BE2C (cell line): ENCODE data around the gene SLC7A4.

Experiments used
- DNase-seq: peaks from one replicate; pipeline ENCODE4 v3.0.0-alpha.2; 2020
- H3K27me3 ChIP-seq: fragments of 250-450 bp; sonication (Bioruptor Pico); 2 replicates; pipeline ENCODE4 v1.5.1; 2020; ENCODE audit warnings: mild to moderate bottlenecking
- H3K36me3 ChIP-seq: fragments of 250-450 bp; sonication (Bioruptor Pico); 2 replicates; pipeline ENCODE4 v1.5.1; 2020; ENCODE audit warnings: mild to moderate bottlenecking
- H3K4me1 ChIP-seq: fragments of 250-450 bp; sonication (Bioruptor Pico); 2 replicates; pipeline ENCODE4 v1.5.1; 2020
- H3K4me3 ChIP-seq: 2 replicates; pipeline ENCODE4 v1.5.1; 2011; ENCODE audit warnings: low read depth, low read length
- H3K9me3 ChIP-seq: fragments of 250-450 bp; sonication (Bioruptor Pico); 2 replicates; pipeline ENCODE4 v1.5.1; 2020
- CTCF ChIP-seq: IDR thresholded peaks from 2 replicates; pipeline ENCODE4 v1.5.1; 2012; ENCODE audit warnings: mild to moderate bottlenecking, low read depth, low read length

SLC7A4 gene

GRCh38 chr22:20998411-20999336 is 33.7 kb downstream of the SLC7A4 start:
- H3K4me1 ChIP-seq, result peaks cover 5% of the 10 kb centered on the region; the same call in 1 of the 2 replicates
- TF ChIP-seq CTCF, result no peak
- H3K9me3 ChIP-seq, result no peaks in the 10 kb centered on the region
- DNase-seq, result no peak
- no peak overlapping the region for H3K4me3 ChIP-seq
- H3K27me3 ChIP-seq, result no peaks in the 10 kb centered on the region
- peaks cover 50% of the 10 kb centered on the region for H3K36me3 ChIP-seq

GRCh38 chr22:20997536-20998257 is 34.7 kb downstream of the SLC7A4 start:
- Histone ChIP-seq H3K4me3 (no peak overlapping the region), H3K9me3 (no peaks in the 10 kb centered on the region), H3K36me3 (peaks cover 58% of the 10 kb centered on the region), H3K27me3 (no peaks in the 10 kb centered on the region), H3K4me1 (peaks cover 5% of the 10 kb centered on the region; the same call in 1 of the 2 replicates)
- no peak for TF ChIP-seq CTCF
- DNase-seq, result no peak

GRCh38 chr22:20996598-20997535 is 35.5 kb downstream of the SLC7A4 start:
- DNase-seq, result no peak
- Histone ChIP-seq H3K9me3 (no peaks in the 10 kb centered on the region), H3K27me3 (no peaks in the 10 kb centered on the region), H3K36me3 (peaks cover 66% of the 10 kb centered on the region), H3K4me1 (peaks cover 5% of the 10 kb centered on the region; the same call in 1 of the 2 replicates), H3K4me3 (no peak overlapping the region)
- TF ChIP-seq CTCF, result no peak

- TF ChIP-seq CTCF, result no peak
- no peak for DNase-seq
- no peaks in the 10 kb centered on the region for H3K9me3 ChIP-seq
- H3K4me3 ChIP-seq, result no peak overlapping the region
- H3K36me3 ChIP-seq, result peaks cover 70% of the 10 kb centered on the region
- H3K4me1 ChIP-seq, result peaks cover 5% of the 10 kb centered on the region; the same call in 1 of the 2 replicates
- no peaks in the 10 kb centered on the region for H3K27me3 ChIP-seq
These were observed 36.3 kb downstream of the SLC7A4 start for GRCh38 chr22:20996031-20996410.

- peaks cover 71% of the 10 kb centered on the region for H3K36me3 ChIP-seq
- H3K4me1 ChIP-seq, result peaks cover 4% of the 10 kb centered on the region; the same call in 1 of the 2 replicates
- H3K9me3 ChIP-seq, result no peaks in the 10 kb centered on the region
- DNase-seq, result no peak
- H3K27me3 ChIP-seq, result no peaks in the 10 kb centered on the region
- no peak overlapping the region for H3K4me3 ChIP-seq
- TF ChIP-seq CTCF, result no peak
These were observed 36.9 kb downstream of the SLC7A4 start for GRCh38 chr22:20995329-20996030.
